Breast epithelium (tissue), 4 donors: ENCODE measurements around the gene PHF21A. TPM values are rescaled to one million over a fixed set of nuclear protein-coding genes. Genes with fewer than 3 reads are reported as not detected.

Source experiments
- DNase-seq, 2 donors: peaks; one replicate each; pipeline ENCODE4 v3.0.0-alpha.2; 2019; ENCODE audit warnings: low spot score in 2 of 2
- H3K27ac ChIP-seq, 2 donors: fragments of 200-600 bp; sonication (generic) in 1 of 2; one replicate each; pipeline ENCODE4 v1.5.1; 2016 to 2019; ENCODE audit warnings: mild to moderate bottlenecking in 1 of 2
- H3K27me3 ChIP-seq, 2 donors: fragments of 200-600 bp; sonication (generic) in 1 of 2; one replicate each; pipeline versions ENCODE4 v1.5.1 to v1.6.0; 2017 to 2019; ENCODE audit warnings: control low read depth in 1 of 2, mild to moderate bottlenecking in 1 of 2
- H3K36me3 ChIP-seq: fragments of 200-600 bp; one replicate; pipeline ENCODE4 v1.5.1; 2019
- H3K4me1 ChIP-seq, 2 donors: fragments of 200-600 bp; sonication (generic); one replicate each; pipeline ENCODE4 v1.5.1; 2016 to 2019; ENCODE audit warnings: control low read depth in 1 of 2
- H3K4me3 ChIP-seq, 3 donors: fragments of 200-600 bp; sonication (generic); 1 replicate in 2 of 3; 2 replicates in 1 of 3; pipeline ENCODE4 v1.5.1; 2016 to 2019; ENCODE audit warnings: mild to moderate bottlenecking in 3 of 3, moderate library complexity in 2 of 3
- H3K9me3 ChIP-seq, 2 donors: fragments of 200-600 bp; sonication (generic) in 1 of 2; one replicate each; pipeline ENCODE4 v1.5.1; 2016 to 2019; ENCODE audit warnings: control low read depth in 1 of 2
- CTCF ChIP-seq, 3 donors: fragments of 450-650 bp; IDR thresholded peaks; one replicate each; pipeline ENCODE4 v1.5.1; 2016 to 2017; ENCODE audit warnings: antibody characterized with exemption in 3 of 3, mild to moderate bottlenecking in 3 of 3, moderate library complexity in 3 of 3
- POLR2A ChIP-seq: fragments of 450-650 bp; IDR thresholded peaks from one replicate; pipeline ENCODE4 v1.6.1; 2016; ENCODE audit warnings: antibody characterized with exemption, mild to moderate bottlenecking, moderate library complexity
- POLR2AphosphoS5 ChIP-seq, 3 donors: sonication (generic); formaldehyde crosslinking; IDR thresholded peaks; one replicate each; pipeline ENCODE4 v1.6.1; 2017; ENCODE audit warnings: antibody characterized with exemption in 3 of 3
- intact Hi-C: fragments of 100-400 bp; cut with DNase I; formaldehyde crosslinking; loops from one replicate; pipeline ENCODE4 v1.15.1; 2023; ENCODE audit warnings: low total_unique reads
- total RNA-seq, 3 donors: library from RNA; depleted of rRNA; stranded (reverse); fragments of >200 nt; gene quantifications; one replicate each; pipeline ENCODE4 v1.1.0, GENCODE V29; 2016

The PHF21A gene
- 10 to 100 TPM; 23.4 to 70.8 (median 42.7) TPM for total RNA-seq

DNA sequence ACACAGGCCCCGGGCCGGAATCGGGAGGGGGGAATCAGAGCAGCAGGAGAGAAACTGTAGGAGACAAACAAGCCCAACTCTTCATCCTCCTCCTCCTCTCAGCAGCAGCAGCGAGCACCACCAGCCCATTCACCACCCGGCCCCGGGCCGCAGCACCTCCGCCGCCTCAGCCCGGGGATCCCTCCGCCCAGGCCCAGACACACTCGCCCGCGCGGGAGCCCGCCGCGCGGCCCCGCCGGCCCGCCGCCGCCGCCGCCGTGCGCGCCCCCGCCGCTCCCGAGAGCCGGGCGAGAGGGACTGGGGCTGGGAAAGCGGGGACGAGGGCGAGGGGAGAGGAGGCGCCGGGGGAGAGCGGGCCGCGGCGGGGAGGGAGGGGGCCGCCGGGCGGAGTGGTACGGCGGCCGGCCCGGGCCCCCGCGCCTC, at the start of gene PHF21A:
Gene PHF21A, minus strand, starts transcription at position 154 of the 423 bp plus-strand sequence. CDS start 37,235 bp downstream, outside the sequence.
- Histone ChIP-seq H3K27ac (peak within 1 kb of the TSS; percentile 91 to 99), H3K4me1 (no peaks in the 10 kb centered on the region), H3K4me3 (peak within 1 kb of the TSS; percentile 69 to 79 (median 73)), H3K27me3 (no peaks in the 10 kb centered on the region), H3K9me3 (no peaks in the 10 kb centered on the region), H3K36me3 (no peaks in the 10 kb centered on the region)
- TF ChIP-seq CTCF (IDR thresholded peaks at IDR 0.05) (no peak), POLR2A (no peak), POLR2AphosphoS5 (IDR thresholded peaks at IDR 0.05) (peak; percentile 4 to 35 (median 10))
- intact Hi-C loops = no loop called here
- DNase-seq = peak; percentile 81 to 83

- intact Hi-C loops = no loop called here
- H3K4me1 ChIP-seq = no peaks in the 10 kb centered on the region
- H3K27ac ChIP-seq = no peak overlapping the region
- DNase-seq = no peak
- no peaks in the 10 kb centered on the region for H3K9me3 ChIP-seq
- TF ChIP-seq POLR2A (no peak), POLR2AphosphoS5 (IDR thresholded peaks at IDR 0.05) (no peak), CTCF (IDR thresholded peaks at IDR 0.05) (no peak)
- no peak overlapping the region for H3K4me3 ChIP-seq
- H3K36me3 ChIP-seq = no peaks in the 10 kb centered on the region
- H3K27me3 ChIP-seq = no peaks in the 10 kb centered on the region
These were observed 49.5 kb upstream of the PHF21A start for GRCh38 chr11:46170797-46171196.

DNA sequence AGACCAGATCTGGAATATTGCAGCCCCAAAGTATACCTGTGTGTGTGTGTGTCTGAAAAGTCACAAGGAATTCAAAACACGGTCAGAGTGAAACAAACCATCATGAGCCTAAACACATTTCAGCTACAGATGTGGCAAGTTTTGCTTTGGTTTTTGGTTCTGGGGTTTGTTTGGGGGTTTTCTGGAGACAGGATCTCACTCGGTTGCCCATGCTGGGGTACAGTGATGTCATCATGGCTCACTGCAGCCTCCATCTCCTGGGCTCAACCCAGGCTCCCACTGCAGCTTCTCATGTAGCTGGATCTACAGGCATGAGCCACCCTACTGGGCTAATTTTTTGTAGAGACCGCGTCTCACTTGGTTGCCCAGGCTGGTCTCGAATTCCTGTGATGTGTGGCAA, 41.4 kb upstream of the PHF21A start:
- H3K9me3 ChIP-seq = no peaks in the 10 kb centered on the region

GRCh38 chr11:46161201-46161600, 39.9 kb upstream of the PHF21A start:
- H3K36me3 ChIP-seq = no peaks in the 10 kb centered on the region
- no peak overlapping the region for H3K4me3 ChIP-seq
- DNase-seq = no peak
- no peaks in the 10 kb centered on the region for H3K27me3 ChIP-seq
- intact Hi-C loops = no loop called here
- no peaks in the 10 kb centered on the region for H3K9me3 ChIP-seq
- no peak for TF ChIP-seq POLR2AphosphoS5 (IDR thresholded peaks at IDR 0.05)
- TF ChIP-seq POLR2A = no peak
- no peak for TF ChIP-seq CTCF (IDR thresholded peaks at IDR 0.05)
- H3K4me1 ChIP-seq = no peaks in the 10 kb centered on the region
- no peak overlapping the region for H3K27ac ChIP-seq

More for the DNA sequence above, 41.4 kb upstream of the PHF21A start:
- Histone ChIP-seq H3K27me3 (no peaks in the 10 kb centered on the region), H3K4me1 (no peaks in the 10 kb centered on the region), H3K27ac (no peak overlapping the region), H3K4me3 (no peak overlapping the region), H3K36me3 (no peaks in the 10 kb centered on the region)
- no peak for DNase-seq
- TF ChIP-seq POLR2AphosphoS5 (IDR thresholded peaks at IDR 0.05) = no peak
- no peak for TF ChIP-seq POLR2A
- no peak for TF ChIP-seq CTCF (IDR thresholded peaks at IDR 0.05)
- intact Hi-C loops = no loop called here

GRCh38 chr11:46160100-46160499, 38.8 kb upstream of the PHF21A start:
- intact Hi-C loops = no loop called here
- no peaks in the 10 kb centered on the region for H3K4me1 ChIP-seq
- H3K27me3 ChIP-seq = no peaks in the 10 kb centered on the region
- H3K9me3 ChIP-seq = no peaks in the 10 kb centered on the region
- no peak for TF ChIP-seq POLR2AphosphoS5 (IDR thresholded peaks at IDR 0.05)
- no peak for TF ChIP-seq POLR2A
- TF ChIP-seq CTCF (IDR thresholded peaks at IDR 0.05) = no peak
- H3K4me3 ChIP-seq = no peak overlapping the region
- H3K27ac ChIP-seq = no peak overlapping the region
- no peak for DNase-seq
- no peaks in the 10 kb centered on the region for H3K36me3 ChIP-seq
